Measurements from ENCODE around the gene BMAL1. TPM values are rescaled to one million over a fixed set of nuclear protein-coding genes. Genes with fewer than 3 reads are reported as not detected.

Gene BMAL1
- total and polyA plus RNA-seq, 2 donors from 2014 or later = 9.2 to 20.6 TPM

DNA sequence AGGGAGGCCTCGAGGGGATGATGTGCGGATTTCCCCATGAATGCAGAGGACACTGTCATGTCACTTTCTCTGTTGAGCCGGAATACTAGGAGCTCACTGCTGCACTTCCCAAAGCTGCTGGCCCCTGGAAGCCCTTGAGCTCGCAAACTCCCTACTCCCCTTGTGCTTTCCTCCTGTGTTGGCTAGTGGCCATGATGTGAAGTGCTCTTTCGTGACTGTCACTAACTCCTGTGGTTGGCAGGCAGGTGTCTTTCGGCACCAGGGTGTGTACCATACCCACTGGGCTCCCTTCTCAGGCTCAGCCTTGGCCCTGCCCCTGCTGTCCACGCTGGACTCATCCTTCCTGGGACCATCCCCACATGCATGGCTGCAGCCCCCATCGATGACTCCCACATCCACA is 99.2 kb downstream of the BMAL1 start:
- DNase-seq = no peak
- intact Hi-C loops (cut with DNase I) = no loop called here
- Histone ChIP-seq H3K4me1 (ENCODE audit: control insufficient read depth in 2 of 3, insufficient read depth in 2 of 3, low read depth in 1 of 3, low read length in 3 of 3) (no peaks in the 10 kb centered on the region), H3K27me3 (ENCODE audit: control insufficient read depth, insufficient read depth, low read length) (no peaks in the 10 kb centered on the region), H3K9me3 (ENCODE audit: control insufficient read depth in 2 of 3, insufficient read depth in 1 of 3, low read length in 3 of 3) (no peaks in the 10 kb centered on the region), H3K36me3 (ENCODE audit: control insufficient read depth in 2 of 3, insufficient read depth in 3 of 3, low read length in 3 of 3) (peaks cover 0 to 37% (median 34%) of the 10 kb centered on the region in 3 donors), H3K9ac (ENCODE audit: low read length in 3 of 3) (no peak overlapping the region), H3K4me3 (ENCODE audit: low read length in 3 of 3) (no peak overlapping the region), H3K27ac (ENCODE audit: low read depth in 2 of 2, low read length in 2 of 2) (no peak overlapping the region)
- no peak for TF ChIP-seq CTCF (IDR thresholded peaks at IDR 0.05; ENCODE audit: borderline replicate concordance, extremely low read depth, insufficient read depth)
- no peak for FAIRE-seq

- no peak for TF ChIP-seq CTCF (IDR thresholded peaks at IDR 0.05; ENCODE audit: borderline replicate concordance, extremely low read depth, insufficient read depth)
- Histone ChIP-seq H3K4me3 (ENCODE audit: low read length in 3 of 3) (no peak overlapping the region), H3K9me3 (ENCODE audit: control insufficient read depth in 2 of 3, insufficient read depth in 1 of 3, low read length in 3 of 3) (no peaks in the 10 kb centered on the region), H3K36me3 (ENCODE audit: control insufficient read depth in 2 of 3, insufficient read depth in 3 of 3, low read length in 3 of 3) (peaks cover 0 to 31% (median 30%) of the 10 kb centered on the region in 3 donors), H3K9ac (ENCODE audit: low read length in 3 of 3) (no peak overlapping the region), H3K27me3 (ENCODE audit: control insufficient read depth, insufficient read depth, low read length) (no peaks in the 10 kb centered on the region), H3K27ac (ENCODE audit: low read depth in 2 of 2, low read length in 2 of 2) (no peak overlapping the region), H3K4me1 (ENCODE audit: control insufficient read depth in 2 of 3, insufficient read depth in 2 of 3, low read depth in 1 of 3, low read length in 3 of 3) (no peaks in the 10 kb centered on the region)
- no peak for DNase-seq
- no peak for FAIRE-seq
- intact Hi-C loops (cut with DNase I) = no loop called here
These were observed 100.7 kb downstream of the BMAL1 start for GRCh38 chr11:13378316-13378715.

DNA sequence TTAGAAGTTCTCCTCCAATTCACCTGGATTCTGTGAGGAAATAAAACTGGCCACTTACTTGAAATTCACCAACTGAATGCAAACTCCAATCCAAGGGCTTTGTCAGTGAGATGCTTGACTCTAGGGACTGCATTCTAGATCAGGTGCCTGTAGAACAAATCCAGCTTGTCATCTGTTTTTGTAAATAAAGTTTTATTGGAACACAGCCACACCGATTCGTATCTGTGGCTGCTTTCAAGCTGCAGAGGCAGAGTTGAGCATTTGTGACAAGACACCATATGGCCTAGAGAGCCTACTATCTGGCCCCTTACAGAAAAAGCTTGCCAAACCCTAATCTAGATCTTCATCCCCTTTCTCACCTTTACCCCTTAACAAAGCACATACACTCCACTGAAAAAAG is 103.1 kb downstream of the BMAL1 start:
- Histone ChIP-seq H3K36me3 (ENCODE audit: control insufficient read depth in 2 of 3, insufficient read depth in 3 of 3, low read length in 3 of 3) (peaks cover 0 to 20% (median 14%) of the 10 kb centered on the region in 3 donors), H3K4me1 (ENCODE audit: control insufficient read depth in 2 of 3, insufficient read depth in 2 of 3, low read depth in 1 of 3, low read length in 3 of 3) (no peaks in the 10 kb centered on the region), H3K9ac (ENCODE audit: low read length in 3 of 3) (no peak overlapping the region), H3K27ac (ENCODE audit: low read depth in 2 of 2, low read length in 2 of 2) (no peak overlapping the region), H3K9me3 (ENCODE audit: control insufficient read depth in 2 of 3, insufficient read depth in 1 of 3, low read length in 3 of 3) (no peaks in the 10 kb centered on the region), H3K27me3 (ENCODE audit: control insufficient read depth, insufficient read depth, low read length) (no peaks in the 10 kb centered on the region), H3K4me3 (ENCODE audit: low read length in 3 of 3) (no peak overlapping the region)
- FAIRE-seq (no peak), DNase-seq (no peak)
- TF ChIP-seq CTCF (IDR thresholded peaks at IDR 0.05; ENCODE audit: borderline replicate concordance, extremely low read depth, insufficient read depth) = no peak
- intact Hi-C loops (cut with DNase I) = no loop called here

DNA sequence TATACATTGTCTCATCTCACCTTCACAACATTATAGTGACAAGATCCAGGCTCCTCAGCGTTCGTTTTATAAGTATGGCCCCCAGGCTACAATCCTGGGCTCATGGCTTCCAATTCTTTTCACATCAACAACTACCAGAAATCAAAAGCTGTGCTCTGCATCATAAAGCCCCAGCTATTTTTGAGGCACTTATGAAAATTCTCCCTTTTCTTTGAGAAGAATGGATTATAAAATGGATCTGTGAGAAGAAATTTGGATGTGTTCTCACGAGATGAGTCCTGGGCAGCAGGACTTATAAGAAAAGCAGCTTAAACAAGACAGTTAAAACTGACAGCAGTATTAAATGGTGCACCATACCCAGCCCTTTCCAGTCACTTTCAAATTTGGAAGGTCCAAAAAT is 105.2 kb downstream of the BMAL1 start:
- Histone ChIP-seq H3K9ac (ENCODE audit: low read length in 3 of 3) (no peak overlapping the region), H3K4me1 (ENCODE audit: control insufficient read depth in 2 of 3, insufficient read depth in 2 of 3, low read depth in 1 of 3, low read length in 3 of 3) (no peaks in the 10 kb centered on the region), H3K4me3 (ENCODE audit: low read length in 3 of 3) (no peak overlapping the region), H3K36me3 (ENCODE audit: control insufficient read depth in 2 of 3, insufficient read depth in 3 of 3, low read length in 3 of 3) (peaks cover 0 to 14% (median 10%) of the 10 kb centered on the region in 3 donors), H3K27me3 (ENCODE audit: control insufficient read depth, insufficient read depth, low read length) (no peaks in the 10 kb centered on the region), H3K9me3 (ENCODE audit: control insufficient read depth in 2 of 3, insufficient read depth in 1 of 3, low read length in 3 of 3) (no peaks in the 10 kb centered on the region), H3K27ac (ENCODE audit: low read depth in 2 of 2, low read length in 2 of 2) (no peak overlapping the region)
- TF ChIP-seq CTCF (IDR thresholded peaks at IDR 0.05; ENCODE audit: borderline replicate concordance, extremely low read depth, insufficient read depth) = no peak
- FAIRE-seq (no peak), DNase-seq (no peak)
- intact Hi-C loops (cut with DNase I) = no loop called here

Data from kidney (tissue), 14 donors.